ENCODE results near the gene REEP2. TPM values are rescaled to one million over a fixed set of nuclear protein-coding genes. Genes with fewer than 3 reads are reported as not detected.

REEP2 gene
- total RNA-seq, 1 experiment from 2014 or later, result 4.9 TPM

GRCh38 chr5:138458384-138458783 is 19.5 kb downstream of the REEP2 start:
- ChIA-PET RAD21 (ENCODE audit: low non-redundant PET in 1 of 2, low total read pairs in 2 of 2, uncharacterized antibody in 2 of 2, unreplicated experiment in 2 of 2) (no interaction called here), POLR2A (no interaction called here), CTCF (interaction anchor here (1.4 kb wide), 1 partner anchor 46 kb away, joined by 3 read pairs; no protein-coding TSS in a partner anchor)
- DNase-seq (ENCODE audit: low read depth, low spot score) (no peak), ATAC-seq (no peak)
- H3K27ac ChIP-seq (ENCODE audit: low read depth, low read length), result no peak overlapping the region
- TF ChIP-seq REST (IDR thresholded peaks at IDR 0.05; ENCODE audit: low read depth), result no peak
- H3K4me1 ChIP-seq (ENCODE audit: control insufficient read depth in 1 of 2, insufficient read depth in 2 of 2, low read length in 2 of 2), result peaks cover 0 to 13% of the 10 kb centered on the region in 2 experiments; a peak in 3 of 4 replicates
- no peaks in the 10 kb centered on the region for H3K27me3 ChIP-seq (ENCODE audit: insufficient read depth, low read length)
- H3K4me3 ChIP-seq (replicated peaks in 1 of 2; ENCODE audit: low read depth in 1 of 2, low read length in 2 of 2), result no peak overlapping the region
- BruUV-seq (replicated peaks), result no TSS peak
- no peak overlapping the region for H2AFZ ChIP-seq (ENCODE audit: low read depth, low read length, poor library complexity, severe bottlenecking)
- H3K4me2 ChIP-seq (ENCODE audit: low read length), result no peak overlapping the region
- no peaks in the 10 kb centered on the region for H3K9me3 ChIP-seq (ENCODE audit: control insufficient read depth in 1 of 2, insufficient read depth in 1 of 2, low read depth in 1 of 2, low read length in 2 of 2)
- H4K20me1 ChIP-seq (ENCODE audit: insufficient read depth), result no peaks in the 10 kb centered on the region
- H3K36me3 ChIP-seq (ENCODE audit: control insufficient read depth in 1 of 2, insufficient read depth in 2 of 2, low read length in 2 of 2), result no peaks in the 10 kb centered on the region
- intact Hi-C loops (cut with micrococcal nuclease), result loop anchor here (10.0 kb wide), 1 partner anchor 806 kb away; no protein-coding TSS in a partner anchor
- no peaks in the 10 kb centered on the region for H3K9me2 ChIP-seq (ENCODE audit: insufficient read depth)
- H3K9ac ChIP-seq (ENCODE audit: low read length), result no peak overlapping the region
- no peaks in the 10 kb centered on the region for H3K79me2 ChIP-seq (ENCODE audit: insufficient read depth, low read length)

- CTCF ChIA-PET, result no interaction called here
Measured at GRCh38 chr5:138458856-138459255, 20.0 kb downstream of the REEP2 start.

More at GRCh38 chr5:138458856-138459255, 20.0 kb downstream of the REEP2 start:
- H4K20me1 ChIP-seq (ENCODE audit: insufficient read depth), result no peaks in the 10 kb centered on the region
- no peaks in the 10 kb centered on the region for H3K27me3 ChIP-seq (ENCODE audit: insufficient read depth, low read length)
- H3K9me3 ChIP-seq (ENCODE audit: control insufficient read depth in 1 of 2, insufficient read depth in 1 of 2, low read depth in 1 of 2, low read length in 2 of 2), result no peaks in the 10 kb centered on the region
- DNase-seq (ENCODE audit: low read depth, low spot score) (no peak), ATAC-seq (no peak)
- no peaks in the 10 kb centered on the region for H3K9me2 ChIP-seq (ENCODE audit: insufficient read depth)
- no peak overlapping the region for H3K27ac ChIP-seq (ENCODE audit: low read depth, low read length)
- no peak overlapping the region for H3K9ac ChIP-seq (ENCODE audit: low read length)
- TF ChIP-seq ATF3 (IDR thresholded peaks at IDR 0.05) (no peak), REST (IDR thresholded peaks at IDR 0.05; ENCODE audit: low read depth) (no peak)
- no peaks in the 10 kb centered on the region for H3K79me2 ChIP-seq (ENCODE audit: insufficient read depth, low read length)
- no peak overlapping the region for H3K4me3 ChIP-seq (replicated peaks in 1 of 2; ENCODE audit: low read depth in 1 of 2, low read length in 2 of 2)
- RAD21 ChIA-PET (ENCODE audit: low non-redundant PET in 1 of 2, low total read pairs in 2 of 2, uncharacterized antibody in 2 of 2, unreplicated experiment in 2 of 2), result no interaction called here
- H3K4me2 ChIP-seq (ENCODE audit: low read length), result no peak overlapping the region
- intact Hi-C loops (cut with micrococcal nuclease), result loop anchor here (10.0 kb wide), 1 partner anchor 806 kb away; no protein-coding TSS in a partner anchor
- peaks cover 0 to 18% of the 10 kb centered on the region in 2 experiments; a peak in 3 of 4 replicates for H3K4me1 ChIP-seq (ENCODE audit: control insufficient read depth in 1 of 2, insufficient read depth in 2 of 2, low read length in 2 of 2)
- POLR2A ChIA-PET, result no interaction called here
- H2AFZ ChIP-seq (ENCODE audit: low read depth, low read length, poor library complexity, severe bottlenecking), result no peak overlapping the region
- H3K36me3 ChIP-seq (ENCODE audit: control insufficient read depth in 1 of 2, insufficient read depth in 2 of 2, low read length in 2 of 2), result no peaks in the 10 kb centered on the region
- BruUV-seq (replicated peaks), result no TSS peak
